PC-9 (cell line): Measurements from ENCODE around the gene CDH11. TPM values are rescaled to one million over a fixed set of nuclear protein-coding genes. Genes with fewer than 3 reads are reported as not detected.

Source experiments
- BruUV-seq: library from RNA; stranded (reverse); fragments of 400-500 nt; replicated peaks from 2 replicates; lab custom pipeline; 2021; lab: Mats Ljungman, UMichigan
- CTCF ChIA-PET: fragments of 300-600 bp; sonication (Branson Sonifier 250); formaldehyde crosslinking; loops from one replicate; lab custom pipeline; 2022; ENCODE audit warnings: antibody characterized with exemption; lab: Charles Lee
- POLR2A ChIA-PET: fragments of 300-600 bp; sonication (Branson Sonifier 250); formaldehyde crosslinking; loops from one replicate; lab custom pipeline; 2022; ENCODE audit warnings: antibody characterized with exemption; ENCODE audit not compliant: unreplicated experiment; lab: Charles Lee
- DNase-seq, 2 experiments: peaks; one replicate each; pipeline versions ENCODE4 v3.0.0 to v3.0.0-alpha.2; 2015 to 2022; ENCODE audit warnings: mixed read lengths in 1 of 2
- H2AFZ ChIP-seq: fragments of 200-600 bp; sonication (generic); 2 replicates; pipeline ENCODE4 v1.8.1; 2017; ENCODE audit warnings: antibody characterized with exemption
- H3F3A ChIP-seq: fragments of 200-600 bp; sonication (generic); 2 replicates; pipeline ENCODE4 v1.8.1; 2017; ENCODE audit warnings: antibody characterized with exemption, mild to moderate bottlenecking, low read depth; ENCODE audit not compliant: insufficient read depth
- H3K27ac ChIP-seq: fragments of 200-600 bp; sonication (generic); 2 replicates; pipeline ENCODE4 v1.6.1; 2016; ENCODE audit warnings: mixed run types
- H3K27me3 ChIP-seq: fragments of 200-600 bp; sonication (generic); 2 replicates; pipeline ENCODE4 v1.6.1; 2016; ENCODE audit warnings: low read depth, mixed run types; ENCODE audit not compliant: insufficient read depth
- H3K36me3 ChIP-seq: fragments of 200-600 bp; sonication (generic); 2 replicates; pipeline ENCODE4 v1.6.1; 2016; ENCODE audit warnings: low read depth, mixed run types
- H3K4me1 ChIP-seq: fragments of 200-600 bp; sonication (generic); replicated peaks from 2 replicates; pipeline ENCODE4 v1.6.1; 2016; ENCODE audit warnings: mixed run types; ENCODE audit not compliant: insufficient read depth
- H3K4me2 ChIP-seq: fragments of 200-600 bp; sonication (generic); 2 replicates; pipeline ENCODE4 v1.6.1; 2017; ENCODE audit warnings: mixed run types
- H3K4me3 ChIP-seq: fragments of 200-600 bp; sonication (generic); 2 replicates; pipeline ENCODE4 v1.6.1; 2016; ENCODE audit warnings: mixed run types
- H3K79me2 ChIP-seq: fragments of 200-600 bp; sonication (generic); 2 replicates; pipeline ENCODE4 v1.6.1; 2017; ENCODE audit warnings: low read depth, mixed run types
- H3K9me2 ChIP-seq: fragments of 200-600 bp; sonication (generic); 2 replicates; pipeline ENCODE4 v1.8.1; 2017; ENCODE audit warnings: mild to moderate bottlenecking; ENCODE audit not compliant: insufficient read depth
- H3K9me3 ChIP-seq: fragments of 200-600 bp; sonication (generic); 2 replicates; pipeline ENCODE4 v1.8.1; 2016; ENCODE audit warnings: low read depth; ENCODE audit not compliant: insufficient read depth
- H4K20me1 ChIP-seq: fragments of 200-600 bp; sonication (generic); 2 replicates; pipeline ENCODE4 v1.8.1; 2017; ENCODE audit not compliant: insufficient read depth
- CTCF ChIP-seq: fragments of 200-600 bp; sonication (generic); conservative IDR thresholded peaks from 2 replicates; pipeline ENCODE4 v1.6.1; 2017; ENCODE audit warnings: mixed run types, antibody characterized with exemption, mild to moderate bottlenecking, moderate library complexity
- EZH2 ChIP-seq: fragments of 200-600 bp; sonication (generic); IDR thresholded peaks from 2 replicates; pipeline ENCODE4 v1.8.0; 2017; ENCODE audit warnings: antibody characterized with exemption, low read depth
- intact Hi-C: fragments of 100-400 bp; cut with micrococcal nuclease; formaldehyde crosslinking; loops from one replicate; pipeline ENCODE4 v1.10.0; 2022; ENCODE audit not compliant: unreplicated experiment
- total RNA-seq: library from RNA; stranded (reverse); gene quantifications from 2 replicates; pipeline ENCODE4 v1.2.3, GENCODE V29; 2021

CDH11 gene
- total RNA-seq, 1 experiment from 2014 or later, result not detected

- Histone ChIP-seq H3K4me1 (no peaks in the 10 kb centered on the region), H3K27ac (no peak overlapping the region), H3F3A (no peaks in the 10 kb centered on the region), H3K36me3 (no peaks in the 10 kb centered on the region), H3K9me3 (no peaks in the 10 kb centered on the region), H3K4me2 (no peak overlapping the region), H3K79me2 (no peaks in the 10 kb centered on the region), H2AFZ (no peak overlapping the region), H3K27me3 (no peaks in the 10 kb centered on the region; the same call in 1 of the 2 replicates), H3K4me3 (no peak overlapping the region), H3K9me2 (no peaks in the 10 kb centered on the region), H4K20me1 (no peaks in the 10 kb centered on the region)
- ChIA-PET CTCF (no interaction called here), POLR2A (no interaction called here)
- no peak for TF ChIP-seq CTCF
- TF ChIP-seq EZH2, result no peak
- no TSS peak for BruUV-seq
- no peak for DNase-seq
- intact Hi-C loops, result no loop called here
Observed at GRCh38 chr16:64975821-64976220, 146.0 kb downstream of the CDH11 start.

GRCh38 chr16:64974381-64974780 lies 147.5 kb downstream of the CDH11 start:
- BruUV-seq, result no TSS peak
- Histone ChIP-seq H3K4me3 (no peak overlapping the region), H3K9me3 (no peaks in the 10 kb centered on the region), H4K20me1 (no peaks in the 10 kb centered on the region), H3F3A (no peaks in the 10 kb centered on the region), H3K36me3 (no peaks in the 10 kb centered on the region), H3K4me1 (no peaks in the 10 kb centered on the region), H3K27me3 (no peaks in the 10 kb centered on the region; the same call in 1 of the 2 replicates), H3K4me2 (no peak overlapping the region), H3K9me2 (no peaks in the 10 kb centered on the region), H3K79me2 (no peaks in the 10 kb centered on the region), H3K27ac (no peak overlapping the region), H2AFZ (no peak overlapping the region; the same call in 1 of the 2 replicates)
- ChIA-PET POLR2A (no interaction called here), CTCF (no interaction called here)
- intact Hi-C loops, result no loop called here
- no peak for DNase-seq
- TF ChIP-seq EZH2, result no peak

GRCh38 chr16:64973171-64973570 lies 148.7 kb downstream of the CDH11 start:
- H3K36me3 ChIP-seq, result no peaks in the 10 kb centered on the region
- POLR2A ChIA-PET, result no interaction called here
- TF ChIP-seq CTCF, result no peak
- TF ChIP-seq EZH2, result no peak

GRCh38 chr16:64971171-64971570 lies 150.7 kb downstream of the CDH11 start:
- Histone ChIP-seq H3K9me2 (no peaks in the 10 kb centered on the region), H3K4me1 (no peaks in the 10 kb centered on the region), H3K27me3 (peaks cover 4% of the 10 kb centered on the region; the same call in 1 of the 2 replicates), H2AFZ (no peak overlapping the region), H3K4me3 (no peak overlapping the region), H3K4me2 (no peak overlapping the region), H4K20me1 (no peaks in the 10 kb centered on the region), H3K36me3 (no peaks in the 10 kb centered on the region), H3K9me3 (no peaks in the 10 kb centered on the region), H3K27ac (no peak overlapping the region), H3K79me2 (no peaks in the 10 kb centered on the region), H3F3A (no peaks in the 10 kb centered on the region)
- no peak for TF ChIP-seq CTCF
- TF ChIP-seq EZH2, result no peak
- intact Hi-C loops, result no loop called here
- POLR2A ChIA-PET, result no interaction called here
- CTCF ChIA-PET, result no interaction called here
- no peak for DNase-seq
- BruUV-seq, result no TSS peak

More at GRCh38 chr16:64973171-64973570, 148.7 kb downstream of the CDH11 start:
- intact Hi-C loops, result no loop called here
- Histone ChIP-seq H4K20me1 (no peaks in the 10 kb centered on the region), H2AFZ (no peak overlapping the region), H3K4me1 (no peaks in the 10 kb centered on the region), H3K4me2 (no peak overlapping the region), H3K79me2 (no peaks in the 10 kb centered on the region), H3K9me2 (no peaks in the 10 kb centered on the region), H3K27me3 (peaks cover 4% of the 10 kb centered on the region; the same call in 1 of the 2 replicates), H3K4me3 (no peak overlapping the region), H3K27ac (no peak overlapping the region), H3K9me3 (no peaks in the 10 kb centered on the region), H3F3A (no peaks in the 10 kb centered on the region)
- DNase-seq, result no peak
- CTCF ChIA-PET, result no interaction called here
- BruUV-seq, result no TSS peak
